GM18517 (cell line): ENCODE data around the gene SYT12.

Experiments used
- ATAC-seq: cut with Tn5 transposase; IDR thresholded peaks from one replicate; pipeline ENCODE4 v1.9.1; 2021; ENCODE audit warnings: mild to moderate bottlenecking, moderate library complexity; ENCODE audit not compliant: unreplicated experiment

Gene SYT12

GRCh38 chr11:67098799-67099429 lies 76.0 kb downstream of the SYT12 start:
- ATAC-seq: no peak

GRCh38 chr11:67099831-67100324 lies 76.9 kb downstream of the SYT12 start:
- ATAC-seq: no peak
